ENCODE results near the gene MARK3. TPM values are rescaled to one million over a fixed set of nuclear protein-coding genes. Genes with fewer than 3 reads are reported as not detected.

Gene MARK3
- total RNA-seq, 1 experiment from 2014 or later: 189 TPM

- H3K9me3 ChIP-seq (ENCODE audit: insufficient read depth, low read depth): no peaks in the 10 kb centered on the region
- no peak overlapping the region for H3K27ac ChIP-seq
- H3K4me1 ChIP-seq (replicated peaks; ENCODE audit: insufficient read depth): peaks cover 37% of the 10 kb centered on the region
- ChIA-PET CTCF (no interaction called here), POLR2A (ENCODE audit: unreplicated experiment) (no interaction called here)
- no peak overlapping the region for H3K4me3 ChIP-seq
- no peak overlapping the region for H2AFZ ChIP-seq
- no peak overlapping the region for H3K4me2 ChIP-seq
- peaks cover 49% of the 10 kb centered on the region for H3F3A ChIP-seq (ENCODE audit: insufficient read depth, low read depth)
- no peak for DNase-seq
- H3K79me2 ChIP-seq (ENCODE audit: low read depth): peaks cover 6% of the 10 kb centered on the region
- intact Hi-C loops (cut with micrococcal nuclease; ENCODE audit: unreplicated experiment): no loop called here
- no peaks in the 10 kb centered on the region for H3K27me3 ChIP-seq (ENCODE audit: insufficient read depth, low read depth)
- H3K36me3 ChIP-seq (ENCODE audit: low read depth): peaks cover 6% of the 10 kb centered on the region; the same call in 1 of the 2 replicates
- BruUV-seq (replicated peaks): no TSS peak
- H3K9me2 ChIP-seq (ENCODE audit: insufficient read depth): no peaks in the 10 kb centered on the region
- no peak for TF ChIP-seq EZH2 (IDR thresholded peaks at IDR 0.05; ENCODE audit: low read depth)
- no peak for TF ChIP-seq CTCF (conservative IDR thresholded peaks at IDR 0.05)
- peaks cover 49% of the 10 kb centered on the region for H4K20me1 ChIP-seq (ENCODE audit: insufficient read depth)
Observed at GRCh38 chr14:103536693-103537092, 151.5 kb downstream of the MARK3 start.

GRCh38 chr14:103537175-103537990 is 152.2 kb downstream of the MARK3 start:
- Histone ChIP-seq H3K36me3 (ENCODE audit: low read depth) (peaks cover 6% of the 10 kb centered on the region; the same call in 1 of the 2 replicates), H3F3A (ENCODE audit: insufficient read depth, low read depth) (peaks cover 56% of the 10 kb centered on the region), H3K9me3 (ENCODE audit: insufficient read depth, low read depth) (no peaks in the 10 kb centered on the region), H3K4me1 (replicated peaks; ENCODE audit: insufficient read depth) (peaks cover 44% of the 10 kb centered on the region), H3K4me3 (no peak overlapping the region), H3K27ac (no peak overlapping the region), H3K27me3 (ENCODE audit: insufficient read depth, low read depth) (no peaks in the 10 kb centered on the region), H3K9me2 (ENCODE audit: insufficient read depth) (no peaks in the 10 kb centered on the region), H3K4me2 (no peak overlapping the region), H2AFZ (no peak overlapping the region), H3K79me2 (ENCODE audit: low read depth) (no peaks in the 10 kb centered on the region), H4K20me1 (ENCODE audit: insufficient read depth) (peaks cover 42% of the 10 kb centered on the region)
- TF ChIP-seq EZH2 (IDR thresholded peaks at IDR 0.05; ENCODE audit: low read depth) (no peak), CTCF (conservative IDR thresholded peaks at IDR 0.05) (no peak)
- POLR2A ChIA-PET (ENCODE audit: unreplicated experiment): no interaction called here
- DNase-seq: no peak
- CTCF ChIA-PET: no interaction called here
- intact Hi-C loops (cut with micrococcal nuclease; ENCODE audit: unreplicated experiment): no loop called here
- no TSS peak for BruUV-seq (replicated peaks)

- H3K9me3 ChIP-seq (ENCODE audit: insufficient read depth, low read depth): no peaks in the 10 kb centered on the region
- ChIA-PET POLR2A (ENCODE audit: unreplicated experiment) (interaction anchor here (0.7 kb wide), 1 partner anchor 160 kb away, joined by 4 read pairs; no protein-coding TSS in a partner anchor), CTCF (interaction anchor here (0.6 to 1.0 kb wide), 3 partner anchors 9 to 1015 kb away, joined by 3 to 5 read pairs (median 3); no protein-coding TSS in a partner anchor)
- no peaks in the 10 kb centered on the region for H3K79me2 ChIP-seq (ENCODE audit: low read depth)
- H3K4me3 ChIP-seq: no peak overlapping the region
- H4K20me1 ChIP-seq (ENCODE audit: insufficient read depth): peaks cover 38% of the 10 kb centered on the region
- no peaks in the 10 kb centered on the region for H3K9me2 ChIP-seq (ENCODE audit: insufficient read depth)
- TF ChIP-seq CTCF (conservative IDR thresholded peaks at IDR 0.05) (no peak), EZH2 (IDR thresholded peaks at IDR 0.05; ENCODE audit: low read depth) (no peak)
- H3K4me2 ChIP-seq: 0 out of 2 replicates have a peak overlapping the region, but pooled peaks have one; percentile 78
- peaks cover 4% of the 10 kb centered on the region; the same call in 1 of the 2 replicates for H3K36me3 ChIP-seq (ENCODE audit: low read depth)
- intact Hi-C loops (cut with micrococcal nuclease; ENCODE audit: unreplicated experiment): no loop called here
- peaks cover 55% of the 10 kb centered on the region for H3K4me1 ChIP-seq (replicated peaks; ENCODE audit: insufficient read depth)
- no peak for DNase-seq
- BruUV-seq (replicated peaks): no TSS peak
- no peaks in the 10 kb centered on the region for H3K27me3 ChIP-seq (ENCODE audit: insufficient read depth, low read depth)
- H3F3A ChIP-seq (ENCODE audit: insufficient read depth, low read depth): peaks cover 58% of the 10 kb centered on the region
- no peak overlapping the region for H2AFZ ChIP-seq
- peak overlapping the region; percentile 96; the same call in 1 of the 2 replicates for H3K27ac ChIP-seq
Observed at GRCh38 chr14:103538291-103539055, 153.3 kb downstream of the MARK3 start.

Measured in PC-9 (cell line).